Stomach (tissue), 4 donors: Measurements from ENCODE around the gene CFAP52.

ENCODE experiments used
- CTCF ChIP-seq, 7 experiments: fragments of 450-650 bp in 4 of 7; fragments of 200-600 bp in 3 of 7; sonication (generic) in 3 of 7; IDR thresholded peaks; one replicate each; pipeline ENCODE4 v1.5.1; 2016 to 2019; ENCODE audit warnings: antibody characterized with exemption in 7 of 7, control low read depth in 2 of 7, mild to moderate bottlenecking in 1 of 7
- EP300 ChIP-seq: sonication (generic); formaldehyde crosslinking; IDR thresholded peaks from one replicate; pipeline ENCODE4 v1.6.1; 2017; ENCODE audit warnings: antibody characterized with exemption
- POLR2A ChIP-seq, 4 donors: fragments of 450-650 bp; IDR thresholded peaks; one replicate each; pipeline ENCODE4 v1.6.1; 2016; ENCODE audit warnings: antibody characterized with exemption in 4 of 4, control low read depth in 2 of 4, mild to moderate bottlenecking in 1 of 4, moderate library complexity in 1 of 4
- POLR2AphosphoS5 ChIP-seq, 3 donors: sonication (generic); formaldehyde crosslinking; IDR thresholded peaks; one replicate each; pipeline ENCODE4 v1.6.1; 2016; ENCODE audit warnings: antibody characterized with exemption in 3 of 3

DNA sequence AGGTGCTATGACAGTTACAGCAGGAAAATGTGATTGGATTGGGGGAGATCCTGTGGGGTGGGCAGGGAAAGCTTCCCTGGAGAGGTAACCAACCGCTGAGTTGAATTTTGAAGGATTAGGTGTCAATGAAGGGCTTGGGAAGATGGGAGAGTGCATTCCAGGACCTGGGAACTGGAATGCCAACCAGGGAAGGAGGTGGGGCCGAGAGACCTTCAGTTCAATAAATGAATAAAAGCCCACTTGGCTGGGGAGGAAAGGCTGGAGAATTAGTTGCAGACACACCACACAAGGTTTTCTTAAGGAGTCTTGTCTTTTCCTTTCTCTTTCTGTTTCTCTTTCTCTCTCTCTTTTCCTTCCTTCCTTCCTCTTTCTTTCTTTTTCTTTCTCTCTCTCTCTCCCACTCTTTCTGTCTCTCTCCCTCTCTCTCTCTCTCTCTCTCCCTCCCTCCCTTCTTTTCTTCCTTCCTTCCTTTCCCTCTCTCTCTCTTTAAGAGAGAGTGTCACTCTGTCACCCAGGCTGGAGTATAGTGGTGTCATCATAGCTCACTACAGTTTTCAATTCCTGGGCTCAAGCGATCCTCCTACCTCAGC, 72.2 kb downstream of the CFAP52 start:
- TF ChIP-seq CTCF (IDR thresholded peaks at IDR 0.05) (no peak), EP300 (no peak), POLR2A (IDR thresholded peaks at IDR 0.05) (no peak), POLR2AphosphoS5 (IDR thresholded peaks at IDR 0.05) (no peak)
